Memory B cell (primary cell): ENCODE measurements around the gene TIGAR.

ENCODE experiments used
- ATAC-seq: fragments of 150-1000 bp; cut with Tn5 transposase; 2 replicates; pipeline ENCODE4 v1.10.0; 2021; ENCODE audit warnings: low read depth, mild to moderate bottlenecking, moderate library complexity
- DNase-seq, 2 donors: peaks; one replicate each; pipeline ENCODE4 v3.0.0; 2022; ENCODE audit warnings: low spot score in 2 of 2
- H3K27ac Mint-ChIP-seq: one replicate; pipeline ENCODE4 v1.8.0; 2022; ENCODE audit warnings: mild to moderate bottlenecking, moderate library complexity, mixed read lengths
- H3K27me3 Mint-ChIP-seq: one replicate; pipeline ENCODE4 v1.8.0; 2022; ENCODE audit warnings: mixed read lengths
- H3K36me3 Mint-ChIP-seq: one replicate; pipeline ENCODE4 v1.8.0; 2022; ENCODE audit warnings: mild to moderate bottlenecking, mixed read lengths
- H3K4me1 Mint-ChIP-seq: one replicate; pipeline ENCODE4 v1.8.0; 2022; ENCODE audit warnings: mixed read lengths
- H3K4me3 Mint-ChIP-seq: one replicate; pipeline ENCODE4 v1.8.0; 2022; ENCODE audit warnings: mild to moderate bottlenecking, moderate library complexity, mixed read lengths
- H3K9me3 Mint-ChIP-seq: one replicate; pipeline ENCODE4 v1.8.0; 2022; ENCODE audit warnings: mixed read lengths

TIGAR gene

GRCh38 chr12:4307593-4308333, 13.2 kb upstream of the TIGAR start:
- peaks cover 3% of the 10 kb centered on the region for H3K36me3 Mint-ChIP-seq
- no peaks in the 10 kb centered on the region for H3K9me3 Mint-ChIP-seq
- no peaks in the 10 kb centered on the region for H3K4me1 Mint-ChIP-seq
- H3K27ac Mint-ChIP-seq, result no peak overlapping the region
- H3K27me3 Mint-ChIP-seq, result no peaks in the 10 kb centered on the region
- peak; percentile 43 for ATAC-seq
- no peak overlapping the region for H3K4me3 Mint-ChIP-seq
- DNase-seq, result no peak

- no peak overlapping the region for H3K4me3 Mint-ChIP-seq
- H3K9me3 Mint-ChIP-seq, result no peaks in the 10 kb centered on the region
- H3K27ac Mint-ChIP-seq, result no peak overlapping the region
Measured at GRCh38 chr12:4308334-4308950, 12.6 kb upstream of the TIGAR start.

GRCh38 chr12:4311776-4312175, 9.2 kb upstream of the TIGAR start:
- DNase-seq (no peak), ATAC-seq (no peak)
- Mint-ChIP-seq H3K27ac (no peak overlapping the region), H3K4me1 (no peaks in the 10 kb centered on the region), H3K27me3 (no peaks in the 10 kb centered on the region), H3K9me3 (no peaks in the 10 kb centered on the region), H3K4me3 (no peak overlapping the region), H3K36me3 (no peaks in the 10 kb centered on the region)

More at GRCh38 chr12:4308334-4308950, 12.6 kb upstream of the TIGAR start:
- DNase-seq (no peak), ATAC-seq (no peak)
- peaks cover 2% of the 10 kb centered on the region for H3K36me3 Mint-ChIP-seq
- no peaks in the 10 kb centered on the region for H3K27me3 Mint-ChIP-seq
- no peaks in the 10 kb centered on the region for H3K4me1 Mint-ChIP-seq

GRCh38 chr12:4312251-4312650, 8.8 kb upstream of the TIGAR start:
- no peak overlapping the region for H3K4me3 Mint-ChIP-seq
- no peaks in the 10 kb centered on the region for H3K9me3 Mint-ChIP-seq
- H3K27ac Mint-ChIP-seq, result no peak overlapping the region
- no peak for ATAC-seq
- H3K4me1 Mint-ChIP-seq, result no peaks in the 10 kb centered on the region
- no peaks in the 10 kb centered on the region for H3K36me3 Mint-ChIP-seq
- DNase-seq, result no peak
- no peaks in the 10 kb centered on the region for H3K27me3 Mint-ChIP-seq

- peak; percentile 29 for ATAC-seq
- no peaks in the 10 kb centered on the region for H3K36me3 Mint-ChIP-seq
- H3K27me3 Mint-ChIP-seq, result no peaks in the 10 kb centered on the region
- H3K27ac Mint-ChIP-seq, result peak overlapping the region; percentile 96
- H3K4me1 Mint-ChIP-seq, result peaks cover 16% of the 10 kb centered on the region
- H3K4me3 Mint-ChIP-seq, result peak overlapping the region; percentile 97
- no peak for DNase-seq
- no peaks in the 10 kb centered on the region for H3K9me3 Mint-ChIP-seq
Measured at GRCh38 chr12:4320497-4320852, 538 bp upstream of the TIGAR start.

- Mint-ChIP-seq H3K4me1 (peaks cover 16% of the 10 kb centered on the region), H3K36me3 (peaks cover 2% of the 10 kb centered on the region), H3K9me3 (no peaks in the 10 kb centered on the region), H3K4me3 (peak overlapping the region; percentile 57), H3K27ac (peak overlapping the region; percentile 87), H3K27me3 (no peaks in the 10 kb centered on the region)
- DNase-seq (no peak), ATAC-seq (no peak)
Measured at GRCh38 chr12:4322726-4323125, 1.7 kb downstream of the TIGAR start.

GRCh38 chr12:4323396-4323795, 2.4 kb downstream of the TIGAR start:
- Mint-ChIP-seq H3K27me3 (no peaks in the 10 kb centered on the region), H3K36me3 (peaks cover 2% of the 10 kb centered on the region), H3K27ac (peak overlapping the region; percentile 50), H3K4me3 (peak overlapping the region; percentile 43), H3K4me1 (peaks cover 16% of the 10 kb centered on the region), H3K9me3 (no peaks in the 10 kb centered on the region)
- ATAC-seq, result no peak
- DNase-seq, result no peak

- Mint-ChIP-seq H3K27ac (no peak overlapping the region), H3K4me3 (no peak overlapping the region), H3K4me1 (peaks cover 19% of the 10 kb centered on the region)
Measured at GRCh38 chr12:4324366-4324765, 3.4 kb downstream of the TIGAR start.

GRCh38 chr12:4325966-4326365, 5.0 kb downstream of the TIGAR start:
- Mint-ChIP-seq H3K4me1 (peaks cover 23% of the 10 kb centered on the region), H3K4me3 (no peak overlapping the region), H3K27ac (no peak overlapping the region), H3K9me3 (no peaks in the 10 kb centered on the region), H3K27me3 (no peaks in the 10 kb centered on the region), H3K36me3 (peaks cover 5% of the 10 kb centered on the region)
- ATAC-seq (no peak), DNase-seq (no peak)

More at GRCh38 chr12:4324366-4324765, 3.4 kb downstream of the TIGAR start:
- peaks cover 5% of the 10 kb centered on the region for H3K36me3 Mint-ChIP-seq
- ATAC-seq (no peak), DNase-seq (no peak)
- H3K9me3 Mint-ChIP-seq, result no peaks in the 10 kb centered on the region
- H3K27me3 Mint-ChIP-seq, result no peaks in the 10 kb centered on the region

- peaks cover 7% of the 10 kb centered on the region for H3K36me3 Mint-ChIP-seq
- no peak for DNase-seq
- H3K27me3 Mint-ChIP-seq, result no peaks in the 10 kb centered on the region
- no peaks in the 10 kb centered on the region for H3K9me3 Mint-ChIP-seq
- no peak overlapping the region for H3K27ac Mint-ChIP-seq
- H3K4me1 Mint-ChIP-seq, result peaks cover 16% of the 10 kb centered on the region
- H3K4me3 Mint-ChIP-seq, result no peak overlapping the region
- ATAC-seq, result no peak
Measured at GRCh38 chr12:4327293-4327692, 6.3 kb downstream of the TIGAR start.

- no peak overlapping the region for H3K27ac Mint-ChIP-seq
- H3K9me3 Mint-ChIP-seq, result no peaks in the 10 kb centered on the region
- no peak for DNase-seq
- H3K4me1 Mint-ChIP-seq, result peaks cover 11% of the 10 kb centered on the region
- H3K36me3 Mint-ChIP-seq, result peaks cover 11% of the 10 kb centered on the region
- no peak overlapping the region for H3K4me3 Mint-ChIP-seq
- no peaks in the 10 kb centered on the region for H3K27me3 Mint-ChIP-seq
- ATAC-seq, result no peak
Measured at GRCh38 chr12:4330203-4330602, 9.2 kb downstream of the TIGAR start.

GRCh38 chr12:4331221-4331620, 10.2 kb downstream of the TIGAR start:
- Mint-ChIP-seq H3K4me1 (peaks cover 11% of the 10 kb centered on the region), H3K36me3 (peaks cover 11% of the 10 kb centered on the region), H3K27me3 (no peaks in the 10 kb centered on the region), H3K4me3 (no peak overlapping the region), H3K9me3 (no peaks in the 10 kb centered on the region), H3K27ac (no peak overlapping the region)
- ATAC-seq, result no peak
- DNase-seq, result no peak

GRCh38 chr12:4331842-4332241, 10.8 kb downstream of the TIGAR start:
- Mint-ChIP-seq H3K4me3 (no peak overlapping the region), H3K27me3 (no peaks in the 10 kb centered on the region), H3K36me3 (peaks cover 15% of the 10 kb centered on the region), H3K4me1 (peaks cover 11% of the 10 kb centered on the region), H3K27ac (no peak overlapping the region), H3K9me3 (no peaks in the 10 kb centered on the region)
- DNase-seq (no peak), ATAC-seq (no peak)

GRCh38 chr12:4346931-4347330, 25.9 kb downstream of the TIGAR start:
- Mint-ChIP-seq H3K27me3 (no peaks in the 10 kb centered on the region), H3K27ac (peak overlapping the region; percentile 3), H3K9me3 (no peaks in the 10 kb centered on the region), H3K4me1 (no peaks in the 10 kb centered on the region), H3K4me3 (no peak overlapping the region), H3K36me3 (peaks cover 36% of the 10 kb centered on the region)
- DNase-seq (no peak), ATAC-seq (no peak)

- H3K36me3 Mint-ChIP-seq, result peaks cover 11% of the 10 kb centered on the region
- peaks cover 3% of the 10 kb centered on the region for H3K4me1 Mint-ChIP-seq
- peak; percentile 59 for ATAC-seq
- H3K9me3 Mint-ChIP-seq, result no peaks in the 10 kb centered on the region
- no peaks in the 10 kb centered on the region for H3K27me3 Mint-ChIP-seq
- no peak for DNase-seq
- no peak overlapping the region for H3K27ac Mint-ChIP-seq
- no peak overlapping the region for H3K4me3 Mint-ChIP-seq
Measured at GRCh38 chr12:4353785-4354208, 32.8 kb downstream of the TIGAR start.
